Measurements from ENCODE around the gene PACRG.
"Not testable (repeated sequence)": the region's sequence is repeated elsewhere in the genome, so short reads cannot be mapped to it uniquely, and the experiment has no call there.

The PACRG gene

DNA sequence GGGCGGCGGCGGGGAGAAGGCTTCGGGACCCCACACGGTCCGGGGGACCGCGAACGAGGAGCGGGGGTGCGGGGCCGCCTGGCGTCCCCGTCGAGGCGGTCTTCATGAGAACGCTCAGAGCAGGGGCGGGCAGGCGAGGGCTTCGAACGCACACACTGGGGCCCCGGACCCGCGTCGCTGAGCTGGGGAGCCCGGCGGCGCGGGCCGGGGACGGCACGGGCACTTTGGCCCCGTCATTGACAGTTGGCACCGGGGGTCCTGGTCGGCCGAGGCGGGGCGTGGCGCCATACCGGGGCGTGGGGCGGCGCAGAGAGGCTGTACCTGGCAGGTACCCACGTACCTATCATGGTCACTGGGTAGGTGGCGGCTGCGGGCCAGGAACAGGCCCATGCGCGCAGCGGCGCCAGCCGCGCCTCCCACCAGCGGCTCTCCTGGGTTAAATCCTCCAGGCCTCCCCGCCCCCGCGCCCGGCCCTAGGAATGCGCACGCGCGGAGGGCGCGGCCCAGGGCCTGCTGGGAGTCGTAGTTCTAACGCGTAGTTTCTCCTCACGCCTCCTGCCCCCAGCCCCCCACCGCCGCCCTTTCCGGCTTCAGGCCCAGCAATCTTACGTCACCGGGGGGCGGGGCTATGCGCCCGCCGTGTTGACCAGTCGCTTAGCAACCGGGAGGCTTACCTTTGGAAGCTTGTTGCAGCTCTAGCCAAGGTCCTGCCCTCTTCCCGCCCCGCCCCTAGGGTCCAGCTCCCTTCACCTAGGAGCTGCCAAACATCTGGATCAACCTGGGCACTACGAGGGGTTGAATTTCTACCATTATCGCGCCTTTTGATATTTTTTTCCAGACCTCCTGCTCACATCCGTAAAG lies at the start of gene PACRG, which contains the start of gene PRKN:
PACRG (plus strand) TSS at position 653 of the 861 bp plus-strand sequence.
PRKN (minus strand) TSS at position 445 of the 861 bp plus-strand sequence.
- peak; percentile 97 for DNase-seq (ENCODE audit: low read depth)

DNA sequence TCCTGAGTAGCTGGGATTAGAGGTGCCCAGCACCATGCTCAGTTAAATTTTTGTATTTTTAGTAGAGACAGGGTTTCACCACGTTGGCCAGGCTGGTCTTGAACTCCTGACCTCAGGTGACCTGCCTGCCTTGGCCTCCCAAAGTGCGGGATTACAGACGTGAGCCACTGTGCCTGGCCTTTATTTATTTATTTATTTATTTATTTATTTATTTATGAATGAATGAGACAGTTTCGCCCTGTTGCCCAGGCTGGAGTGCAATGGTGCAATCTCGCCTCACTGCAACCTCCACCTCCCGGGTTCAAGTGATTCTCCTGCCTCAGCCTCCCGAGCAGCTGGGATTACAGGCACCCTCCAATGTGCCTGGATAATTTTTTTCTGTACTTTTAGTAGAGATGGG lies 48.9 kb upstream of the PACRG start:
- DNase-seq (ENCODE audit: low read depth) = not testable (repeated sequence)

DNA sequence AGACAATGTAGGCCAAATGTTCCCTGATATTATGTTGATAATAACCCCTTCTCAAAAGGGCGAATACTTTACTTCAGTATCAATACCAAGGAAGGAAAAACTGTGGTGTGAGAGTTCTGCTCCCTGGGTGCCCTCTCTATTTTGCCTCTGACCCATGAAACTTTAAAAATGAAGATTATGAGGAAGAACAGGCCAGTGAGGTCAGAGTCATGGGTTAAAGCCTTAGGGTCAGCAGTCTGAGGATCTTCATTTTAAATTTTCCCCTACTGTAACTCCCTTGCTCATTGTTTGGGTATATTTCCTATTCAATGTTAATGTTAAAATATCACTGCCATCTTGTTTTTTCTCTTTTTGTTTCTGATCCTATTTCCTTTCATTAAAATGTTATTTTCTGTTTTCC lies 48.1 kb upstream of the PACRG start:
- no peak for DNase-seq (ENCODE audit: low read depth)

DNA sequence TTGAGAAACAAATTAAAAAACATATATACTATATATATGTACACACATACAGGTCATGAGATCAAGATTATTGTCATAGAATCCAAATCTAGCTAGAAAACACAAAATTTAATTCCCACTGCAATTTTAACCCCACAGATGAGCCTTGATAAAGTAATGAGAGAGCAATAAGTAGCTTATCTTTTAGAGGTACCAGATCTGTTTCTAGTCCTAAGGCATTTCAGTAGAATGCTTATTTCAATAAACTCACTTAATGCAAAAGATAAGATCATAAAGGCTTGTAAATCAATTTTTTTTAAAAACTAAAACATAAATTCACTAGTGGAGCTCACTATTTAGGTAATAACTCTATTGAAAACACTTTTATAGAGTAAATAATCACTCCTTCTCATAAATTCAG lies 47.4 kb upstream of the PACRG start:
- DNase-seq (ENCODE audit: low read depth) = no peak

DNA sequence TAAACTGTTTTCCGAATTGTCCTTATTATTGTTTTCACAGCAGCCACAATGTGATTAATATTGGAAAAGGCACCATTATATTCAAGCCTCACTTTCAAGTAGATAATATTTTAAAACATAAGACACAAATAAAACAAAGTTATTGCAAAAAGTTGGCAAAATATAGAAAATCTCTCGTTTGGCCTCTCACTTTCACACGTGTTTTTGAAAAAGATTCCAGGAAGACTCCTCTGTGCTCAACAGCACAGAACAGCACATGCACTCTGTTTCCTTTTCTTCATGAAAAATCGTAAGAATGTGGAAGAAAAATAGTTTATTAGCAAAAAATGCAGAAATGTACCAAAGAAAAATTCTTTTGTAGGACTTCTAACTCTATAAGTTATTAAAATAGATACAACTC lies 46.9 kb upstream of the PACRG start:
- DNase-seq (ENCODE audit: low read depth) = no peak

DNA sequence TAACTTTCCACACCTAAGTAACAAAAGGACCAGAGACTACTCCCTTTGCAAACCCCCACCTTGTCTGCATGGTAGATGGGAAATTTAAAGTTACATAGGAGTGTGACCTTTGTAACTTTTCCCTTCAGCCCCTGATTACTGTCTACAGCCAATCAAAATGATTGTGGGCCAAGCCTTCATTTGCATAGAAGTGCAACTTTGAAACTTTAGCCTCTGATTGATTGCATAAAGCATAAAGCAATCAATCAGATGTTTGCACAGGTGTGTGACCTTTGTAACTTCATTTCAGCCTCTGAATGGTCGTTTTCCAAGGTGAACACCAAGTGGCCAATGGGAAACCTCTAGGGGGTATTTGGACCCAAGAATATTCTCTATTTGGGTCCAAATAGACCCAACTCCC lies 46.3 kb upstream of the PACRG start:
- DNase-seq (ENCODE audit: low read depth) = no peak

DNA sequence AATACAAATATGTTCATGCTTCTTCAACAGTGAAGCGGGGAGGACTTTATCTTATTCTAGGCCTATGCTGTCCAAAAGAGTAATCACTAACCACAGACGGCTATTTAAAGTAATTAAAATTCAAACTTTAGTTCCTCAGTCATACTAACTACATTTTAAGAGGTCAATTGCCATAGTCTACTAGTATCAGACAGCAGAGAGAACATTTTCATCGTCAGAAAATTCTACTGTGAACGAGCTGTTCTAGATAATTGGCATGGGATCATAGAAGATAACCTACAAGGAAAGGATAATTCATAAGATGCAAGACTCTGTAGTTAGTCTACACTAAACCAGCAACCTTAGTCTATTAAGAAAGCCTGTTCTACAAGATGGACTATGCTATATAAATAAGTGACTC lies 44.6 kb upstream of the PACRG start:
- DNase-seq (ENCODE audit: low read depth) = no peak

DNA sequence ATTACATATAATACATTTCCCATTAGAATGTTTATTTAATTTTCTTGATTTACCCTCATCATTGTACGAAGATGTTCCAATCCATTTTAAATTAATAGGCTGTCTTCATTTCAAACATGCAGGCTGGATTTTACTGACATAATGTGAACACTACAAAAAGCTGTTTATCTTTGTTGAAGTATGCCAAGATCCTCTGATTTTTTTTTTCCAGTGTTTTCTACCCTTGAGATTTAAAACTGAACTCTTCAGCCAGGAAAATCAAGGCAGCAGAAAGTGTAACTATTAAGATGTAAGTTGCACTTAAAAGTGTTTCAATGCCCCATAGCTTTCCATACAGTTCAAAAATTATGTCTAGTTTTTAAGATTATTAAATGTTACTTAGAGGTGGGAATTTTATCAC lies 43.7 kb upstream of the PACRG start:
- DNase-seq (ENCODE audit: low read depth) = no peak

DNA sequence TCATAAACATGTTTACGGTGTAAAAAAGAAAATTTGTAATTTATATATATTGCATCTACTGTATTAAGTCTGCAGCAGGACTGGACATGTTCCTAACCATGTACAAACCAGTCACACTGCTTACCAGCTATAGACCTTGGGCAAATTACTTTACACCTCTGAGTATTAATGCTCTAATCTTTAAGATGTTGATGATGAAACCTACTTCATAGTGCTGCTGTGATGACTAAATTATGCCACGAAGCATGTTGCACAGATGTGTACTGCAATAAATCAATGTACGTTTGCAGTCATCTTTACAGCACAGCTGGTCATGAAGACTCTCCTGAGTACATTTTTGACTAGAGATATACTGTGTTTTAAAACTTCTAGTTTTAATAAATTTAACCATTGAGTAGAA lies 42.8 kb upstream of the PACRG start:
- DNase-seq (ENCODE audit: low read depth) = no peak

DNA sequence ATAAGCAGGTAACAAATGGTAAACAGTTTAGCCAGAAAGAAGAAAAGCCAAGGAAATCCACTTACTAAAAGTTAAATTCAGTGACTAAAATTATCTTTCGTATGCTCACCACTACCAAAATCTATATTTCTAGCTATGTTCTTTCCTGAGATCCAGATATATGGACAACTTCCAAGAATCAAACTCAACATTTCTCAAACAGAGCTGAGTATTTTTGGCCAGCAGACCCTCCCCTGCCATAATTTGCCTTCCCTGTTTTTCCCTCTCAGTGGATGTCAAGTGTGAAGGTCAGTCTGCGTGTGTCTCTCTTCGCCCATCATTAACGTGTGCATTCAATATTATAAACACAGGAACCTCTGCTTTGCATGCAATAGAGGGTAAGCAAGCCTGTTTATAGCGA lies 42.2 kb upstream of the PACRG start:
- DNase-seq (ENCODE audit: low read depth) = no peak

DNA sequence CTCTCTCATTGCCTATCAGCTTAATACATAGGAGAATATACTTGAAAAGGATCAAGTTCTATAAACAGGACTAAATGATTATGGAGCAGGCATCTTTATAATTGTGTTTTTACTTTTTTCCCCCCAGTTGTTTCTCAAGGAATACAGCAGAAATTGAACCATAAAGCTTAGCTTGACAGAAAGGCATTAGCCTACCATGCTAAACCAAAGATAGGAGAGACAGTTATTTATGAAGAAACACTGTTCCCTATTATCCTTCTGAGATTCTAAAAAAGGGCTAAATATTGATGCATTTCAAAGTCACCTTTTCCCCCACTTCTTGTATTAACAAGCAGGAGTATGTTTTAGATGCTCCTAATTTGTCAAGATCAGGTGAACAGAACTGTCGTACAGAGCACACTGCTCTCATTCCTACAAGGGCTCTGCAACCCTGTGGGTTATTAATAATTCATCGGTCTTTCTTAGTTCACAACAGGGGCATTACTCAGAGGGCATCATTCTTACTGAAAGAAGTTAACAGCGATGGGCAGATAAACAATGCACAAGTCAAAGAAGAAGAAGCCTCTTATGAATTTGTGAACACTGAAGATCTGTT lies 38.9 kb upstream of the PACRG start:
- DNase-seq (ENCODE audit: low read depth) = no peak

DNA sequence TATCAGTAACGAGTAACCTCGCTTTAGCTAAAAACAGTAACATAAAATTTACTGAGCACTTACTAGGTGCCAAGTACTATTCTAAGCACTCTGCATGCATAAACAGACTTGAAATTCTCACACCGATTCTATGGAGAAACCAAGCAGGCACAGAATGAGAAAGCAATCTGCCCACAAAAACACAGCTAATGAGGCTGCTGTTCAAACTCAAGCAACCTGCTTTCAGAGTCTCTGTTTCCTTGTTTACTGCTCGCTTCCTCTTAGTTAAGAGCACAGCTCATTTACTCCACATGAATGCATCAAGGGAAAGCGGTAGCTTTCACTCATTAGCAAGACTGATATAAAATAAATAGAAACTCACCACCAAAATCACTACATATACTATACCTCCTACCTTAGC lies 37.6 kb upstream of the PACRG start:
- no peak for DNase-seq (ENCODE audit: low read depth)

DNA sequence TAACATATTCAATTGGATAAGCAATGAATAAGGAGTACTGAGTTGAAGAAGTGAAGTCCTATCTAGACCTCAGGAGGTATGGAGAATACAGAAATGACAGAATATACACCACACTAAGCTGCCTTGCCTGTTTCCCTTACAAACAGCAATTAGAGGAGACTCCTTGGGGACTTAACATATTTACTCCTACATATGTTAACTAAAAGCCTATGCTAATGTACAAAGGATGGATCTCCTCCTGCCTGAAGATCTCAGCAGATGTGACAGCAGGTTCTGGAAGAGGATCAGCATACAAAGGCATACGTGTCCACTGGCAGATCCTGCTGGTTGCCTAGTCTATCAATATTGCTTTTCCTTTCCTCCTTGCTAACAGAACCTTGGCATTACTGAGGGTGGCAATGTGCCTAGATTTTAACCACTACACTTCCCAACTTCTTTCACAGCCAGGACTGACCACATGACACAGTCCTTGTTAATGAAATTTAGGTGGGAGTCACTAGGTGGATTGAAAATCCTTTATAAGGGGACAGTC lies 29.8 kb upstream of the PACRG start:
- no peak for DNase-seq (ENCODE audit: low read depth)

DNA sequence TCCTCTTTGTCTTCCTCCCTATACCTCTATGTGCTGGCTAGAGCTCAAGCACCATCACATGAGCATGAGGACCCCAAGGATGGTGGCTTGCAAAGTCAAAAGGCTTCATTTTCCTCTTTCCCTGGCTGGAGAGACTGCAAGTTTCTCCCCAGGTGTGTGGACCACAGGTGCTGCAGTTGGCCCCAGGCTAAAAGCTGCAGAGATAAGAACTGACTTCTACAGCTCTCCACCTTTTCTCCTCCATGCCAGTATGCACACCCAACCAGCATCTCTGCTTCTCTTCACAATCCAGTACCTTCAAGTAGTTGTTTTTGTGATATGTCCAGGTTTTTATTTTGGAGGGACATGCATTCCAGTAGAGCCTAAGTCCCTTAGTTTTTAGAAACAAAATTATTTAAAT lies 29.3 kb upstream of the PACRG start:
- no peak for DNase-seq (ENCODE audit: low read depth)

DNA sequence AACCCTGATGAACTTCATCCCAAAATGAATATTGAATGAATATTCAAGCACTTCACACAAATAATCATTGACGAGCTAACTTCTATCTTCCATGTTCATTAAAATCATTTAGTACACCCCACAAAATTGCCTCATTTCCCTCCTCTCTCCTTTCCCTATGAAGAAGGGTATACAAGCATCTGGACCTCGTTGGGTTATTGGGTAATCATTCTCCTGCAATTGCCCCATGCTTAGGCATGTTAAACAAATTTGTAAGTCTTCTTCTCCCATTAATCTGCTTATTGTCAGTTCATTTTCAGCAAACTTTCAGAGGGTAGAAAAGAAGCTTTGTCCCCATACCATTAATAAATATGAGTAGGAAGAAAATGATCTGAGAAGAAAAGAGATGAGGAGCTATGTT lies 27.8 kb upstream of the PACRG start:
- DNase-seq (ENCODE audit: low read depth) = no peak

DNA sequence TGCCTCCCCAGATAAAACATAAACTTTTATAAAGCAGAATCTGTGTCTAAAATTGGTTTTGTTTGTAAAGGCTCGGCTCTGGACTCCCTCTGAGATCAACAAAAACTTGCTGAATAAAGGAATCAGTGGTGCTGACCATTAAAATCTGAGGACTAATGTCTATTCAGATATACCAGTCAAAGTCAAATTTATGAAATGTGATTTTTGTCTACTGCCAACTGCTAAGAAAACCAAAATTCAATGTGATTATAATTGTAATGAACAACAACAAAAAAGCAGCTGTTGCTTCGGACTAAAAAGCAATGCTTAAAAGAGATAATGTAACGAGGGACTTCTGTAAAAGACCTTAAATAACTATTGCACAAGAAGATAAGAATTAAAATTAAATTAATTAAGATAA lies 26.8 kb upstream of the PACRG start:
- no peak for DNase-seq (ENCODE audit: low read depth)

DNA sequence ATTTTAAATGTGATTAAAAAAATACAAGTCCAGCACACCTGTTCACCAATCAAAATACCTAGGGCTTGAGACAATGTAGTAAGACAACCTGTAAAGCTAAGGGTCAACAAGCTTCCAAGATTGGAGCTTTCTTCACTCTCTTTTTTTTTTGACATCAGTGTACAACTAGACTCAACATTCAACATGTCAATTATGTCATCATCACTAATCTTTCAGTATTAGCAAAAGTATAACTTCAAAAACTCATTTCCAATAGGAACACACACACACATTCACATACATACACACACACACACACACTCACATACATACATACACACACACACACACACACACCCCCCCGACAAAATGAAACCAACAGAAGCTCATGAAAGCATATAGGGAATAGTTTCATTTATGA lies 26.2 kb upstream of the PACRG start:
- no peak for DNase-seq (ENCODE audit: low read depth)

DNA sequence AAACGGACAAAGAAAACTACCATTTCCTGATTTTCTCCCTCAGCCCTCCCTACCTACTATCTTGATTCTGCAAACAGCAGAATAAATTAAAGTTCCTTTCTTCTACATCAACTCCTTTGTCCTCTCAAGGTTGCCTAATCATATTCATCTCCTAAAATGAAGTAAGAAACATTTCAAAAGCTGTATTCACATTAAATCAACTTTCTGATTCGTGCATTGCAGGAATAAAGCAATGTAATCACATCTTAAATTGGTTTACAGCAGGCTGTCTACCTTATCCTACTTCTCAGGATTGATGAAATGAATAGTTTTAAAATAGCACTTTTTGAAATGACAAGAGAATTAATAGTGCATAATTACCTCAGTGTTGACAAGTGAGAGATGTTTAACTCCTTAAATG lies 25.3 kb upstream of the PACRG start:
- DNase-seq (ENCODE audit: low read depth) = no peak

DNA sequence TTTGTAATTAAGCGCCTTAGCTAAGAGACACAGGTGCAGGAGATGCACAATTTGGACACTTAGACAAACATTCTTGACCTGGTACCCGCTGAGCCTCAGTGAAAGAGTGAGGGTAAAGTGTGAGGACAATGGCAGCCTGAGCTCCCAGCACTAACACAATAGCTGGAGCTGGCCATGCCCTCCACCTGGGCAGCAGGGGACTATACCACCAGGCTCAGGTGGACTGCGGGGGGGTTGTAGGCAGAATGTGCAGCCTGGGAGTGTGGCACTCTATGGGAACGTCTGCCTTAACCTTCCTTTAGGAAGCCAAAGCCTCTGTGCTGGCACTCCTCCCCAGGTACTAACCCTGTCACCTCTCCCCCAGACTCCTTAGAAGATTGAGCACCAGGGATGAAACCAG lies 23.8 kb upstream of the PACRG start:
- DNase-seq (ENCODE audit: low read depth) = no peak

DNA sequence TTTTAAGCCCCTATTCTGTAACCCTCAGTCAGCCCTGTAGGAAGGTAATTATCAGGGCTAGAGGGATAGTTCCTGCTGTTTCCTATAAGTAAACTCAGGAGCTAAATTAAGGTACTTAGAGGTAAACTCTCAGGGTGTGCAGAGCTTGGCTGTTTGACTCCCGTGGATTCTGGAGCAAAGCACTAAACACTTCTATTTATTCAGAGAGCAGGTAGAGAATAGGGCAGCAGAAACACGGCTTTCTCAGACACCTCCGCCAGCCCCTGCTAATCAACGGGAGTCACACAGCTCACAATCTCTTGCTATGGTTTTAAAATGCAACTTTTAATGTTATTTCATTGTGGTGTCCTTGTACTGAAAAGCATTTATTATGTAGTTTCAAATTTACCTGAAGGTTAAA lies 22.0 kb upstream of the PACRG start:
- DNase-seq (ENCODE audit: low read depth) = no peak

DNA sequence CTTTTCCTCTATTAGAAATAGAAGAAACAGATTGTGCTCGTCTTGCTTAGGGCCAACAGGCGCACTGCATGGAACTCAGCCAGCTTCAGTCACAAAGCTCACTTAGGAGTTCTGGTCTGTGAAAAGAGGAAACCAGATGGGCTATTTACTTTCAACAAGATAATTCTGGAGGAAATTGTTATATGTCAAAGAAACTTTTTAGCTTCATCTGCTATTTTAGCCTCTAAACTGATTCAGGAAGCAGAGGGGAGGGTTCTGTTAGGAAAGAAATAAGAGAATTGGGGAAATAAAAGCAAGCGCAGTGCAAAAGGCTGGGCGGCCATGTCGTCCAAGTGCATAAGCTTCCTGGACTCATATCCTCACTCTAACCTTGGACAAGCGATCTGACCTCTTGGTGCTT lies 21.5 kb upstream of the PACRG start:
- no peak for DNase-seq (ENCODE audit: low read depth)

DNA sequence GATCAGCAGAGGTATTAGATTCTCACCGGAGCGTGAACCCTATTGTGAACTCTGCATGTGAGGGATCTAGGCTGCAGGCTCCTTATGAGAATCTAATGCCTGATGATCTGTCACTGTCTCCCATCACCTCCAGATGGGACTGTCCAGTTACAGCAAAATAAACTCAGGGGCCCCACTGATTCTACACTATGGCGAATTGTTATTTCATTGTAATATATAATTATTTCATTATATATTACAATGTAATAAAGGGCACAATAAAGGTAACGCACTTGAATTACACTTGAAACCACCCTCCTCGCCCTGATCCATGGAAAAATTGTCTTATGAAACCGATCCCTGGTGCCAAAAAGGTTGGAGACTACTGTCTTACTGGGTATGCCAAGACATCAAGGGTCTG lies 18.8 kb upstream of the PACRG start:
- DNase-seq (ENCODE audit: low read depth) = no peak

DNA sequence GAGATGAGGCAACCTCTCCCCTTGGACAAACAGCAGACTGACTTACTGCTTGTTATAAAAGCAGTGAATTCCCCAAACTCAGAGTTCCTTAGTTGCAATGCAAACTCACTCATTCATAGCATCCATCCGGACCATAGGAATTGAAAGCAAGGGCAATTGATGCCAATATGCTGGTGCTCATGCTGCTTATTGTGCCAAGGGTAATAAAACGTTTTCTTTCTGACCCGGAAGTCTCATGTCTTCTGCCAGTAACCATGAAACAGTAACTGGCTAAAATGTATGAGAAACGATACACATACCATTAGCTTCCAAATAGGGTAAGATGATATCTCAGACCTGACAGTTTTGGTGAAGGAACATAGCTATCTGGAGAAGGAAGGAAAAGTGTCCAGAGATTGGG lies 18.3 kb upstream of the PACRG start:
- no peak for DNase-seq (ENCODE audit: low read depth)

DNA sequence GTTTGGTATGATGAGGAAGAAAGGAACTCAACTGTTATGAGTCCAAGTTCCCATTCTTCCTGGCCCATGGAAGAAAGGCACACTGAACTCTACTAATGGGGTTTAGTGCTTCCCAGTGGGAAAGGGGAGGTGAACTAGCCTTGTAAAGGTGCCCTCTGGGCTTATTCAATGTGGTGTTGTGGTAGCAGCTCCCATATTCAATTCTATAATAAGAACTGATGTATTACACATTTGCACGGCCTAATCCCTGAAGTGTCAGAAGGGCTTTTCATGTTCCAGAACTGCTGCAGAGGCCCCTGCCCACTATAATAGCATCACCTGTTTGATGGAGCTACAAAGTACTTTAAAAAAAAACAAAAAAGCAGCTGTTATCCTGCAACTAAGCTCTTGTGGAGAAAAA lies 17.4 kb upstream of the PACRG start:
- no peak for DNase-seq (ENCODE audit: low read depth)

Data from activated T-cell treated with anti-CD3 and anti-CD28 coated beads for 1 hour (primary cell).